Activated naive CD4-positive, alpha-beta T cell treated with anti-CD3 and anti-CD28 coated beads for 36 hours (primary cell): ENCODE results near the gene LY6G5B. TPM values are rescaled to one million over a fixed set of nuclear protein-coding genes. Genes with fewer than 3 reads are reported as not detected.
A peak's percentile ranks its signal among the peaks of the same experiment; 100 is the strongest.

Source experiments
- CTCF ChIA-PET: fragments of 350-600 bp; sonication (Branson Sonifier 250); formaldehyde crosslinking; loops from one replicate; lab custom pipeline; 2021; ENCODE audit warnings: antibody characterized with exemption; lab: Charles Lee
- DNase-seq: peaks from one replicate; pipeline ENCODE4 v3.0.0-alpha.2; 2020
- H3K27ac Mint-ChIP-seq: one replicate; pipeline ENCODE4 v1.8.0; 2021; ENCODE audit warnings: mild to moderate bottlenecking, mixed read lengths
- H3K27me3 Mint-ChIP-seq: one replicate; pipeline ENCODE4 v1.8.0; 2021; ENCODE audit warnings: low read depth, mixed read lengths
- H3K36me3 Mint-ChIP-seq: one replicate; pipeline ENCODE4 v1.8.0; 2021; ENCODE audit warnings: low read depth, mixed read lengths
- H3K4me1 Mint-ChIP-seq: one replicate; pipeline ENCODE4 v1.8.0; 2021; ENCODE audit warnings: low read depth, mixed read lengths
- H3K4me3 Mint-ChIP-seq: one replicate; pipeline ENCODE4 v1.8.0; 2021; ENCODE audit warnings: mild to moderate bottlenecking, moderate library complexity, mixed read lengths
- H3K9me3 Mint-ChIP-seq: one replicate; pipeline ENCODE4 v1.8.0; 2021; ENCODE audit warnings: mixed read lengths
- intact Hi-C: fragments of 100-400 bp; cut with micrococcal nuclease; formaldehyde crosslinking; loops from one replicate; pipeline ENCODE4 v1.15.1; 2023
- total RNA-seq, 2 experiments: library from RNA; stranded (reverse); gene quantifications; one replicate each; pipeline ENCODE4 v1.2.3, GENCODE V29; 2021

Gene LY6G5B
- total RNA-seq, 2 experiments from 2014 or later, result 6.4 to 6.5 TPM

DNA sequence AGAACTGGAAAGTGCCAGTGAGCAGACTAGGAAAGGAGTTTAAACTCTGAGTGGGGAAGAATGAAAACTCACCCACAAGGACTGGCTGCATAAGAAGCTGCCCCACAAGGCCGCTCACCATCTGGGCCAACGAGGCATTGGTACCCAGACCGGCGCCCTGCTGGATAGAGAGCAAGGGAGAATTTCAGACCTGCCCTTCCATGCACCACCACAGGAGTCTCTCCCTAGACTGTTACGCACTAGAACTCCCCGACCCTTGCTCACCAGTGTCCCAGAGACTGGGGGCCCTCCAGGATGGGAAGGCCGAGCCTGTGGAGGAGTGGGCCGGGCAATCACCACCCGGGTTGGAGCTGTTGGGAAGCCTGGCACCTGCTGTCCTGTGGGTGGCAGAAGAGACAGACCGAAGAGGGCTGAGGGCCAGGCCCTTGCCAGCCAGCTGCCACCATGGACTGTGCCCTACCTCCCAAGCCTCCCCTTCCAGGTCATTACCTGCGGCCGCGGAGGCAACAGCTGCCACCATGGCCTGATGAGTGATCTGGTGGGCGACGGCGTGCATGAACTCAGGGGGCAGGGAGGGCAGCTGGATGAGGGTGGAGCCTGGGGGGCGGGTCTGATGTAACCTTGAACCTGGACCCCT is 25.8 kb upstream of the LY6G5B start:
- CTCF ChIA-PET, result interaction anchor here (0.7 kb wide), 1 partner anchor 296 kb away, joined by 3 read pairs; no protein-coding TSS in a partner anchor
- H3K27ac Mint-ChIP-seq, result no peak overlapping the region
- H3K4me1 Mint-ChIP-seq, result peaks cover 1% of the 10 kb centered on the region
- H3K27me3 Mint-ChIP-seq, result no peaks in the 10 kb centered on the region
- H3K9me3 Mint-ChIP-seq, result no peaks in the 10 kb centered on the region
- peaks cover 28% of the 10 kb centered on the region for H3K36me3 Mint-ChIP-seq
- H3K4me3 Mint-ChIP-seq, result no peak overlapping the region
- intact Hi-C loops, result no loop called here
- DNase-seq, result no peak

DNA sequence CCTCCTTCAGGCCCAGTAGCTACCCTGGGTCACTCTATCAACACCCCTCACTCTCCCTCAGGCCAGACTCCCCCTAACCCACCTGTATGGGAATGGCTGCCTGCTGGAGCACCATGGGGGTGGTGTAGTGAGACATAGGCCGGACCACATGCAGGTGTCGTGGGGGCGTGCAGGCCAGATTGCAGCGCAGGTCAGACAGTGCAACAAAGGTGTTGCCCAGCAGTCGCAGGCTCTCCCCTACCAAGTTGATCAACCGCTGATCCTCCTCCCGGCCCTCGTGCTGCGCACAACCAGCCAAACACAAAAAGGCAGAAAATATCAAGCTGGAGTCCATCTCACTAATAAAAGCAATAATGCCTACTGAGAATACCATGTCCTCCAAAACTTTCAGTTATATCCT is 24.5 kb upstream of the LY6G5B start:
- intact Hi-C loops, result no loop called here
- DNase-seq, result no peak
- peaks cover 32% of the 10 kb centered on the region for H3K36me3 Mint-ChIP-seq
- no peaks in the 10 kb centered on the region for H3K27me3 Mint-ChIP-seq
- CTCF ChIA-PET, result no interaction called here
- no peak overlapping the region for H3K27ac Mint-ChIP-seq
- no peaks in the 10 kb centered on the region for H3K9me3 Mint-ChIP-seq
- no peak overlapping the region for H3K4me3 Mint-ChIP-seq
- H3K4me1 Mint-ChIP-seq, result peaks cover 11% of the 10 kb centered on the region

DNA sequence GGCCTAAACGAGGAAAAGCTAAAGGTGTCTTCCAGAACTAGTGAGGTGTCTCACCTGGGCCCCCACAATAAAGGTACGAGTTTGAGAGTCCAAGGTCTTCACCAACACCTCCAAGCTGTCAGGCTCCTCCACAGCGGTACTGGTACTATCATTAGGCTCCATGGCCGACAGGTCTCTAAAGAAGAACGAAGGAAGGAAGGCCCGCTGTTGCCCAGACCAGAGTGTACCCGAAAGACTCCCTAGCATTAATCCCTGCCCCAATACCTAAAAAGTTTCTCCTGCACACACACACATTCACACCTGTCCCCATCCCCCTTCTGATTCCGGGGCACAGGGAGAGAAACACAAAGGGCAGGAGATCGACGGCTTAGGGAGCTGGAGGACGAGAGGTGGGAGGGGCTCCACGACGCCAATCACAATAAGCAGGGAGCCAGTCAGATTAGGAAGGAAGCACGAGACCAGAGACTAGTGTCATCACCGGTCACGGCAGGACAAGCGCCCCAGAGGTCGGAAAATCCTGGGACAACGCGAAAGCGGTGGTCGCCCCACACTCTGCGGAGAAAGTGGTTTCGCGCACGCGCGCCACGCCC is 18.1 kb upstream of the LY6G5B start:
- peak overlapping the region; percentile 96 for H3K4me3 Mint-ChIP-seq
- no peaks in the 10 kb centered on the region for H3K9me3 Mint-ChIP-seq
- peaks cover 37% of the 10 kb centered on the region for H3K4me1 Mint-ChIP-seq
- peak overlapping the region; percentile 98 for H3K27ac Mint-ChIP-seq
- intact Hi-C loops, result loop anchor here (1.0 to 2.0 kb wide), 9 partner anchors 9 to 212 kb away; partner anchors contain the start of genes ABHD16A, C6orf47, DDX39B and NFKBIL1
- peaks cover 20% of the 10 kb centered on the region for H3K36me3 Mint-ChIP-seq
- peak; percentile 78 for DNase-seq
- no peaks in the 10 kb centered on the region for H3K27me3 Mint-ChIP-seq
- CTCF ChIA-PET, result interaction anchor here (1.2 to 2.4 kb wide), 4 partner anchors 12 to 180 kb away, joined by 3 to 7 read pairs (median 6); no protein-coding TSS in a partner anchor

DNA sequence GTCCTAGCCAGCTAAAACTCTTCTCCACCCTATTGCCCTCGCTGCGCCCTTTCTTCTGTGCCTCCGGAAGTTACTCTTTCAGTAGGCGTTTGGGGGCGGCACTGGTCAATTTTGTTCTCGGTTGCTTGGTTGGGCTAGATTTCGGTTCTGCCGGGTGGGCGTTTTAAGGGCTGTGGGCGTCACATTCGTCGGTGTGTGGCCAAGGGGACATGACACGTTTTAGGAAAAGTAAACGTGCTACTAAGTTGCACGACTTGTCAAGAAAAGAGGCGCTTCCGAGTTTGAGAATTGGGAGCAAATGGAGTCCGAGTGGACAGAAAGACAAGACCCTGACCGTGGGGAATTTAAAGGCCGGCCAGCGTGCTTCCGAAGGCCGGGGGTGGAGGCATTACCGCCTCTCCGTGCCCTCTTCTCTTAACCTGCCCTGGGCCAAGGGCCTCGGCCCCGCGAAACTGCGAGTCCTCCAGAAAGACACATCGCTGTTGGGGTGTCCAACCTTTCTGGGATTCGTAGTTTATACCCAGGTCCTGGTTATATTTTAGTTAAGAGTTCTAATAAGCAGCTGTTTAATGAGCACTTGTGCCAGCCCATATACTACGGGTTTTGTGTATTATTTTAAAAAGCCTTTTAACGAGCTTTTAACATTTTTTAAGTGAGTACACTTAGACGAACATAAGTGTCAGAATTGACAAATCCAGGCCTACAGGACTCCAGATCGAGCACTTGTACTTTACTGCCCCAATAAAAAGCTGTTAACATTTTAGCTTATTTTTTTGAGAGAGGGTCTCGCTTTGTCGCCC is 16.7 kb upstream of the LY6G5B start:
- DNase-seq, result peak; percentile 92
- H3K27ac Mint-ChIP-seq, result peak overlapping the region; percentile 98
- CTCF ChIA-PET, result interaction anchor here (0.6 to 2.4 kb wide), 7 partner anchors 11 to 179 kb away, joined by 3 to 7 read pairs (median 4); partner anchors contain the start of genes ATP6V1G2 and GPANK1
- peak overlapping the region; percentile 96 for H3K4me3 Mint-ChIP-seq
- intact Hi-C loops, result loop anchor here (1.0 to 2.0 kb wide), 9 partner anchors 7 to 210 kb away; partner anchors contain the start of genes ABHD16A, C6orf47, DDX39B and NFKBIL1
- no peaks in the 10 kb centered on the region for H3K9me3 Mint-ChIP-seq
- H3K36me3 Mint-ChIP-seq, result peaks cover 19% of the 10 kb centered on the region
- H3K4me1 Mint-ChIP-seq, result peaks cover 44% of the 10 kb centered on the region
- H3K27me3 Mint-ChIP-seq, result no peaks in the 10 kb centered on the region

DNA sequence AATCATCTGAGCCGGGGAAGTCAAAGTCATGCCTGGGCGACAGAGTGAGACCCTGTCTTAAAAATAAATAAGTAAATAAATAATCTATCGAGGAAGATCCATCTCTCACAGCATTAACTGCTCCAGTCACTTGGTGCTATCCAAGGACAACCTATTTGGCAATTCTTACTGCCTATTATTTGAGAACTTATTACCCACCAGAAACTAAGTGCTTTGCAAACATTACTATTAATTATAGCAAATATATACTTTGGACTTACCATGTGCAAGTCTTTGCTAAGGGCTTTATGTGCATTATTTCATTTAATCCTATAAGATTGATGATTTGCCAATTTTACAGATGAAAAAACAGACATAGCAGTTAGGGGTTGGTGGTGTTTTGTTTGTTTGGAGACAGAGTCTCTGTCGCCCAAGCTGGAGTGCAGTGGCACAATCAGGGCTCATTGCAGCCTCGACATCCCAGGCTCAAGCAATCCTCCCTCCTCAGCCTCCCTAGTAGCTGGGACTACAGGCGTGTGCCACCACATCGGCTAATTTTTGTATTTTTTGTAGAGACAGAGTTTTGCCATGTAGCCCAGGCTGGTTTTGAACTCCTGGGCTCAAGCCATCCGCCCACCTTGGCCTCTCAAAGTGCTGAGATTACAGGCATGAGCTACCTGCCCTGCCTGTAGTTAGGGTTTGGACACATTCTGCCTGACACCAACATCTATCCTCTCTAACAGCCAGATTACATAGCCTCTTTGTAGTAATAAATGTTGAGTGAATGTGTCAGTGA is 15.0 kb upstream of the LY6G5B start:
- Mint-ChIP-seq H3K27me3 (no peaks in the 10 kb centered on the region), H3K27ac (peak overlapping the region; percentile 16), H3K4me1 (peaks cover 54% of the 10 kb centered on the region), H3K9me3 (no peaks in the 10 kb centered on the region), H3K4me3 (no peak overlapping the region), H3K36me3 (peaks cover 13% of the 10 kb centered on the region)
- no peak for DNase-seq
- CTCF ChIA-PET, result interaction anchor here (0.8 to 1.7 kb wide), 3 partner anchors 109 to 163 kb away, joined by 3 to 5 read pairs (median 4); partner anchors contain the start of gene ATP6V1G2
- intact Hi-C loops, result no loop called here

DNA sequence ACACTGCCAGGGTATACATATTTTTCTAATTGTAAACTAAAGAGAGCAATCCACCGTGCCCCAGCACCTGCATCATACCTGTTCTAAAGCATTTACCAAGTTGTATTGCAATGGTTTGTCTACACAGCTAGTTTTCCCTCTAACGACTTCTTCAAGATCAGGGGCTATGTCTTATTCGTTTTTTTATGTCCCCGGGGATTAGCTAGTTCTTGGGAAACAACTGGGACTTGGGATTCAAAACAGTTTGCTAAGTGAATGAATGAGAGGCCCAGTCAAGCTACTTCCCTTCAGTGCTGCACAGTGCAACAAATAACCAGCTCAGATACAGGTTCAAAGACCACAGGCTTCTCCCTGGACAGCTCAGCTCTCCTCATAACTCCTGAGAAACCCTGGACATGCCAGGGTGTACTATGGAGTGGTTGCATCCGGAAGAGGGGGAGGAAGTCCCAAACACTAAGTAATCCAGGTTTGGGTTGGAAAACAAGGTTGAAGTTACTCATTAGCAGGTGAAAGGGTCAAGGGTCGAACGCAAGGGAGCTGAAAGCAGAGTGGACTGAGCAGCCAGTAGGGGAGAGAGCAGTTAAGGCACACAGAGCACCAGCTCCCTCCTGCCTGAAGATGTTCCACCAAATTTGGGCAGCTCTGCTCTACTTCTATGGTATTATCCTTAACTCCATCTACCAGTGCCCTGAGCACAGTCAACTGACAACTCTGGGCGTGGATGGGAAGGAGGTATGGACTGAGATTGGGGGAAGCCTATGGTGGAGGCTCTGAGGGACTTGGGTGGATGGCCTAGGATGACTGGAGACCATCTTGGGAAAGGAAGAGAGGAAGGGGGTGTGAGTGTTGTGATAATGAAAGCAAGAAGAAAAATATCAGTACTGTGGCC is 14.2 kb upstream of the LY6G5B start, which contains the start of gene APOM:
Gene APOM (plus strand): TSS at position 546 of the 889 bp plus-strand sequence. CDS start 73 bp downstream, at position 619.
- no peak for DNase-seq
- intact Hi-C loops, result no loop called here
- Mint-ChIP-seq H3K27ac (peak within 1 kb of the TSS; percentile 34), H3K36me3 (peaks cover 19% of the 10 kb centered on the region), H3K27me3 (no peaks in the 10 kb centered on the region), H3K4me1 (peaks cover 52% of the 10 kb centered on the region), H3K4me3 (no peak within 1 kb of the TSS), H3K9me3 (no peaks in the 10 kb centered on the region)
- CTCF ChIA-PET, result interaction anchor here (0.5 kb wide), 1 partner anchor 38 kb away, joined by 3 read pairs; no protein-coding TSS in a partner anchor

DNA sequence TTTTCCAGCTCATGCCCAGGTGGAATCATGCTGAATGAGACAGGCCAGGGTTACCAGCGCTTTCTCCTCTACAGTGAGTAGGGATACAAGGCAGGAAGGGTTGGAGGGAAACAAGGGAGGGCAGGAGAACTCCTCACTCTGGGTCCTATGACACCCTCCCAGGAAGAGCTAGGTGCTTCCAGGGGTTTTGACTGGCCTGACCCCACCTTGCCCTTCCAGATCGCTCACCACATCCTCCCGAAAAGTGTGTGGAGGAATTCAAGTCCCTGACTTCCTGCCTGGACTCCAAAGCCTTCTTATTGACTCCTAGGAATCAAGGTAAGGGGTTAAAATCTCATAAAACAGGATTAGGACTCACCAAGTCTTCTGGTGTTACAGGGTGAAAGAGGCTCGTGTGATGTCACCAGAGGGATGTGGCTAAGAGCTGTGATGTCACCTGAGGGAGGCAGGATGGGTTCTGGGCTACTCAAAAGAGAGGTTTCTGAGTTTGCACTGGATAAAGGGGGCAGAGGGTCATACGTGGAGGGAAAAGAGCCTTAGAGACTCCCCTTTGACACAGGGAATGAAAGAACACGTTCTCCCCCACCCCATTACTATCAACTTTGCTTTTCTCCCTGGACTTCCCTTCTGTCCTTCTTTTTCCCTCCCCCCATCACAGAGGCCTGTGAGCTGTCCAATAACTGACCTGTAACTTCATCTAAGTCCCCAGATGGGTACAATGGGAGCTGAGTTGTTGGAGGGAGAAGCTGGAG is 12.2 kb upstream of the LY6G5B start:
- CTCF ChIA-PET, result interaction anchor here (1.0 kb wide), 1 partner anchor 170 kb away, joined by 3 read pairs; the partner anchor contains the start of gene HSPA1B
- intact Hi-C loops, result no loop called here
- peak; percentile 56 for DNase-seq
- H3K4me3 Mint-ChIP-seq, result no peak overlapping the region
- H3K36me3 Mint-ChIP-seq, result peaks cover 32% of the 10 kb centered on the region
- peak overlapping the region; percentile 67 for H3K27ac Mint-ChIP-seq
- H3K4me1 Mint-ChIP-seq, result peaks cover 55% of the 10 kb centered on the region
- H3K9me3 Mint-ChIP-seq, result no peaks in the 10 kb centered on the region
- no peaks in the 10 kb centered on the region for H3K27me3 Mint-ChIP-seq

DNA sequence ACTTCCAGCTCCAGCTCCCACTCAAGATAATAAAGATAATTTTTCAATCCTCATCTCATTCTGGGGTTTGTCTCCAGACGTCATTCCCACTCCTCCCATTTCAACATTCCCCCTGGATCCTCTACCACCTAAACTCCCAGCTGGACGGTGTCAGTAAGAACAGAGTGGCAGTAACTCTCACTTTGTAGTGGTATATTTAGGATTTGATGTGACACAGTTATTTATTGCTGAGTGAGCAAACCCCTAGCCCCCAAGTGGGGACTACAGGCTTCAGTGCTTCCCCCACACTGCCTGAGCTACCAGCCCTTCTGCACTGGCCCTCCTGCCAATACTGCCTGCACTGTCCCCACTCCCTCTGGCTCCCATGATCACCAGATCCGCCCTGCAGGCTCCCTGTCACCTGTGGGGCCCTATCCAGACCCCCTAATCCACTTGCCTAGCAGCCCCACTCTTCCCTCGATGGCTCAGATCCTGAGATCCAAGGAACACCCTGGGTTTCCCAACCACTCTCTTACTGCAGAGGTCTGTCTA is 11.6 kb upstream of the LY6G5B start:
- no peaks in the 10 kb centered on the region for H3K9me3 Mint-ChIP-seq
- no peaks in the 10 kb centered on the region for H3K27me3 Mint-ChIP-seq
- peaks cover 34% of the 10 kb centered on the region for H3K36me3 Mint-ChIP-seq
- intact Hi-C loops, result no loop called here
- H3K27ac Mint-ChIP-seq, result peak overlapping the region; percentile 67
- peaks cover 60% of the 10 kb centered on the region for H3K4me1 Mint-ChIP-seq
- H3K4me3 Mint-ChIP-seq, result no peak overlapping the region
- no peak for DNase-seq
- CTCF ChIA-PET, result interaction anchor here (1.0 kb wide), 1 partner anchor 169 kb away, joined by 3 read pairs; the partner anchor contains the start of gene HSPA1B

DNA sequence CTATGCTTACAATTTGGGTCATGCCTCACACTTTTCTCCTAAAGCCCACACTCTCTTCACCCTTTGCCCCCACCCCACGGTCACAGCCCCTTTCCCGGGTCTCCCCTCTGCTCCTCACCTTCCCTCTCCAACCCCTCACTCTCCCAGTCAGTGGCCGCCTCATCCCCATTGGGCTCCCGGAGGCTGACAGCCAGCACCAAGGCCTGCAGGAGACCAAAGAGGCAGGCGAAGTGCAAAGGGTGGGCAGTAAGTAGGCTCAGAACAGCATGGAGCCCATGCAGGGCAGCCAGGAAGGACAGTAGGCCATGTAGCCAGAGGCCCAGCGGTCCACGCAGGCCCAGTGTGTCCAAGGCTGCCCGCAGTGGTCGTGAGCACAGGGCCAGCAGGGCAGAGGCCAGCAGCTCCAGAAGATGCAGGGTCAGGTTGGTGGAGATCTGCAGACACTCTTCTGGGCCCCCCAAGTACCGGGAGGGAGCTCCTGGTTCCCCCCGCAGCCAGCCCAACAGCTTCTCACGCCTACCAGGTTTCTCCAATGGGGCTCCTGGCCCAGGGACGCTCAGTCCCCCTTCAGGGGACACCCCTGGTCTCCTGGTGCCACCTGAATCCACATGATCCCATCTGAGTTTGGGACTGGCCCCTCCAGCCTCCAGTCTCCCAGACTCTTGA is 10.7 kb upstream of the LY6G5B start:
- CTCF ChIA-PET, result interaction anchor here (0.6 kb wide), 2 partner anchors 132 to 231 kb away, joined by 3 read pairs; no protein-coding TSS in a partner anchor

More for the DNA sequence above, 10.7 kb upstream of the LY6G5B start:
- DNase-seq, result no peak
- Mint-ChIP-seq H3K27ac (peak overlapping the region; percentile 94), H3K9me3 (no peaks in the 10 kb centered on the region), H3K36me3 (peaks cover 43% of the 10 kb centered on the region), H3K4me3 (peak overlapping the region; percentile 91), H3K4me1 (peaks cover 64% of the 10 kb centered on the region), H3K27me3 (no peaks in the 10 kb centered on the region)
- intact Hi-C loops, result no loop called here
